Pancreas (tissue), 10 donors: Measurements from ENCODE around the gene NUAK1. TPM values are rescaled to one million over a fixed set of nuclear protein-coding genes. Genes with fewer than 3 reads are reported as not detected.

Experiments used
- ATAC-seq, 4 donors: fragments of 200-7000 bp; cut with Tn5 transposase; one replicate each; pipeline versions ENCODE4 v1.8.0 to v1.9.1; 2020; ENCODE audit warnings: mild to moderate bottlenecking in 4 of 4, moderate library complexity in 4 of 4
- DNase-seq, 6 donors: peaks; one replicate each; pipeline ENCODE4 v3.0.0-alpha.2; 2020
- FAIRE-seq: peaks from 2 replicates; lab custom pipeline; 2012; peaks lifted over from hg19 to GRCh38; lab: Jason Lieb, UNC
- H3K27ac ChIP-seq, 4 donors: fragments of 200-600 bp; sonication (generic); 1 replicate in 3 of 4; 2 replicates in 1 of 4; pipeline versions ENCODE4 v1.5.0 to v1.8.0; 2020
- H3K27me3 ChIP-seq, 4 donors: fragments of 200-600 bp; one replicate each; pipeline ENCODE4 v1.8.0; 2021
- H3K36me3 ChIP-seq, 3 donors: fragments of 200-600 bp; sonication (generic) in 1 of 3; one replicate each; pipeline versions ENCODE4 v1.5.0 to v1.8.0; 2020 to 2021
- H3K4me1 ChIP-seq, 3 donors: fragments of 200-600 bp; one replicate each; pipeline ENCODE4 v1.8.0; 2021
- H3K4me3 ChIP-seq, 4 donors: fragments of 200-600 bp; sonication (generic) in 2 of 4; one replicate each; pipeline versions ENCODE4 v1.5.0 to v1.8.0; 2020 to 2021
- H3K9me3 ChIP-seq, 4 donors: fragments of 200-600 bp; one replicate each; pipeline ENCODE4 v1.8.0; 2021
- CTCF ChIP-seq, 4 donors: fragments of 200-600 bp; sonication (generic) in 3 of 4; IDR thresholded peaks; one replicate each; pipeline versions ENCODE4 v1.5.0 to v1.8.0; 2021; ENCODE audit warnings: antibody characterized with exemption in 4 of 4
- WGBS, 2 donors: extraction: QIAGEN DNeasy Blood & Tissue Kit; methylation state at CpG; one replicate each; pipeline ENCODE4 v1.1.7; 2013; 5-methylcytosine and 5-hydroxymethylcytosine counted together
- intact Hi-C, 3 donors: fragments of 100-400 bp; cut with DNase I; formaldehyde crosslinking; loops; one replicate each; pipeline versions ENCODE4 v1.11.1 to v1.14.2; 2022
- polyA plus RNA-seq, 2 donors: library from polyadenylated mRNA; stranded (reverse); fragments of 200-250 nt; gene quantifications; one replicate each; pipeline ENCODE4 v1.2.3, GENCODE V29; 2013
- total RNA-seq, 6 donors: library from RNA; stranded (reverse); fragmentation: NEBNext Ultra II Directional in 4 of 6; extraction: Animal tissue kit (Norgen Biotek cat#: 25700) in 4 of 6; gene quantifications; one replicate each; pipeline versions ENCODE4 v1.2.1 to v1.2.4, GENCODE V29; 2021 to 2023
- donor health status: healthy with polysubstance abuse.
- donor health status: DM: no; HTN: no; CAD: no; lungs with moderate emphysema.
- donor health status: DM: no; HTN: no; CAD: no.
- donor health status: control.
- donor health status: control.
- donor health status: Bipolar disorder and iron deficiency.
- donor health status: DM: yes; HTN: yes; CAD: no.
- donor health status: DM: no; HTN: no; CAD: no.
- donor health status: DM: no; HTN: no; CAD: no.
- donor health status: DM: yes; HTN: yes; CAD: no.

NUAK1 gene
- total and polyA plus RNA-seq, 8 donors = 1.6 to 6.5 (median 2.6) TPM

GRCh38 chr12:106073179-106073578 is 65.6 kb downstream of the NUAK1 start:
- 86 to 96% methylated on average over 3 of the region's 3 CpGs for WGBS, 2 donors
- Histone ChIP-seq H3K4me1 (peaks cover 0 to 4% (median 0%) of the 10 kb centered on the region in 3 donors), H3K27me3 (no peaks in the 10 kb centered on the region), H3K4me3 (no peak overlapping the region), H3K9me3 (no peaks in the 10 kb centered on the region), H3K36me3 (no peaks in the 10 kb centered on the region), H3K27ac (no peak overlapping the region)
- intact Hi-C loops = no loop called here
- TF ChIP-seq CTCF (IDR thresholded peaks at IDR 0.05) = no peak
- no peak for FAIRE-seq
- ATAC-seq = no peak
- DNase-seq = no peak

GRCh38 chr12:106072751-106073150 is 66.0 kb downstream of the NUAK1 start:
- FAIRE-seq (no peak), ATAC-seq (no peak), DNase-seq (no peak)
- WGBS, 2 donors = 60 to 65% methylated on average over 2 of the region's 2 CpGs
- Histone ChIP-seq H3K4me3 (no peak overlapping the region), H3K36me3 (no peaks in the 10 kb centered on the region), H3K4me1 (peaks cover 0 to 4% (median 0%) of the 10 kb centered on the region in 3 donors), H3K9me3 (no peaks in the 10 kb centered on the region), H3K27ac (no peak overlapping the region), H3K27me3 (no peaks in the 10 kb centered on the region)
- no peak for TF ChIP-seq CTCF (IDR thresholded peaks at IDR 0.05)
- intact Hi-C loops = no loop called here

GRCh38 chr12:106071686-106072085 is 67.1 kb downstream of the NUAK1 start:
- no peak for ATAC-seq
- no peaks in the 10 kb centered on the region for H3K27me3 ChIP-seq
- H3K4me3 ChIP-seq = no peak overlapping the region
- WGBS, 2 donors = 77 to 85% methylated on average over 4 of the region's 4 CpGs
- DNase-seq = no peak
- H3K9me3 ChIP-seq = no peaks in the 10 kb centered on the region
- TF ChIP-seq CTCF (IDR thresholded peaks at IDR 0.05) = no peak
- intact Hi-C loops = no loop called here
- H3K36me3 ChIP-seq = peaks cover 0 to 1% (median 0%) of the 10 kb centered on the region in 3 donors
- peaks cover 0 to 4% (median 0%) of the 10 kb centered on the region in 3 donors for H3K4me1 ChIP-seq
- FAIRE-seq = no peak
- H3K27ac ChIP-seq = no peak overlapping the region

- DNase-seq (no peak), ATAC-seq (no peak), FAIRE-seq (no peak)
- intact Hi-C loops = no loop called here
- Histone ChIP-seq H3K4me1 (peaks cover 0 to 4% (median 0%) of the 10 kb centered on the region in 3 donors), H3K4me3 (no peak overlapping the region), H3K27me3 (no peaks in the 10 kb centered on the region), H3K36me3 (peaks cover 0 to 5% (median 0%) of the 10 kb centered on the region in 3 donors), H3K9me3 (no peaks in the 10 kb centered on the region), H3K27ac (no peak overlapping the region)
- no peak for TF ChIP-seq CTCF (IDR thresholded peaks at IDR 0.05)
- 98% methylated on average over 6 of the region's 6 CpGs for WGBS, 2 donors
Measured at GRCh38 chr12:106070611-106071010, 68.1 kb downstream of the NUAK1 start.

GRCh38 chr12:106070147-106070546 is 68.6 kb downstream of the NUAK1 start:
- TF ChIP-seq CTCF (IDR thresholded peaks at IDR 0.05) = no peak
- no peak for FAIRE-seq
- intact Hi-C loops = no loop called here
- ATAC-seq = no peak
- 48 to 57% methylated on average over 1 of the region's 1 CpG for WGBS, 2 donors
- peaks cover 0 to 5% (median 0%) of the 10 kb centered on the region in 3 donors for H3K36me3 ChIP-seq
- H3K9me3 ChIP-seq = no peaks in the 10 kb centered on the region
- DNase-seq = no peak
- no peak overlapping the region for H3K27ac ChIP-seq
- peaks cover 0 to 4% (median 0%) of the 10 kb centered on the region in 3 donors for H3K4me1 ChIP-seq
- no peak overlapping the region for H3K4me3 ChIP-seq
- H3K27me3 ChIP-seq = no peaks in the 10 kb centered on the region
